Astrocyte of the hippocampus (primary cell): ENCODE data around the gene ARHGEF19.
"Not testable (repeated sequence)": the region's sequence is repeated elsewhere in the genome, so short reads cannot be mapped to it uniquely, and the experiment has no call there.

Experiments used
- DNase-seq: peaks from one replicate; pipeline ENCODE4 v3.0.0; 2011; ENCODE audit warnings: low read depth, low spot score

The ARHGEF19 gene

DNA sequence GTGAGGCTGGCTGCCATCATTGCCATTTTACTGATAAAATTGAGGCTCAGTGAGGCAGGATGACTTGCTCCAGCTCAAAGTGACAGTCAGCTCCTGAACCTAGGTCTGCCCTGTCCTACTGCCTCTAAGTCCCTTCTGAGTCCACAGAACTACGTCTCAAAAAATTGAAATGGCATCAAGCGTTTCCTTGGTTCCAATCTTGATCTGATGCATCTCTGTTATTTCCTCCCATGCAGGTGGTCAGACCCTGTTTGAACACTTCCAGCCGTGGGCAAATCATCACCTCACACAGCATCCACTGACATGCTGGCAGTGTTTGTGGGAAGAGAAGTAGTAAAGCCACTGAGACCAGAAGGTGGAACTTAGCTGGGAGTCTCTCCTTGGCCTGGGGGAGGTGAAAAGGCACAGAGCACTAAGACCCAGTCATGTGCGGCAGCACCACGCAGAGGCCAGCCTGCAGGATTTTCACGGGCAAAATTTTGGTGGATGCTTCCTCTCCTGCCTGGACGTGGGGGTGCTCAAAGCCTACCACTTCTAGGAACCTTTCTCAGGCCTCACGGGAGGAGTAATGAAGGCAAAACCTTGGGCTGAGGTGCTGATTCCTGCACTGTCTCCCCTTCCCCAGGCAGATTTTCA, 32.3 kb upstream of the ARHGEF19 start:
- DNase-seq, result no peak

DNA sequence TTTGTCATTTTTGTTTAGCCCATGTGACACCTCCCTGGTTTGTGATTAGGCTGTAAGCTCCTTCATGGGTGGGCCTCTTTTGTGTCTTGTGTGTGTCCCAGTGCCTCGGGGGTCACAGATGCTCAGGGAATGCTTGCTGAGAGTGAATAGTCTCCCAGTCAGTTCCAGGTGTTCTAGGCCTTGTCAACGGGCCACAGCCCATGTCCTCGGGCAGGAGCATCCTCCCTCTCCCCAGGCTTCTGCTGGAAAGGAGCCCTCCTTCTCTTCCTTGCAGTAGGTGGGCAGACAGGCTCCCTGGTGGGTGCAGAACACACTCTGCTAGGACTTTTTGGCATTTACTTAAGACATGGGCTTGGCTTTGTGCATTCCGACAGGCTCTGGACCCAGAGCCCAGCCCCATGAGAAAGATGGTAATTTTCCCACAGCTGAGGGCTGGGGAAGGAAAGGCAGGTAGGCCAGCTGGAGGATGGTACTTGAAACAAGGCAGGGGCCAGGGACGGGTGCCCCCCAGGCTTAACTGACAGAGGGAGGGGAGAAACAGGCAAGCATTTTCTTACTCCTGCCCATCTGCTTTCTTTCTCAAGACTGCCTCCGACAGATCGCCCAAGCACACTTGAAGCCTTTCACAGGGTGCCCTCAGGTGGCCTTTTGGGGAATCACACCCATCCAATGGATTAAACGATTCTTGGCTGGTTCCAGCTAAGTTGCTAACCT, 31.6 kb upstream of the ARHGEF19 start:
- peak; percentile 86 for DNase-seq

DNA sequence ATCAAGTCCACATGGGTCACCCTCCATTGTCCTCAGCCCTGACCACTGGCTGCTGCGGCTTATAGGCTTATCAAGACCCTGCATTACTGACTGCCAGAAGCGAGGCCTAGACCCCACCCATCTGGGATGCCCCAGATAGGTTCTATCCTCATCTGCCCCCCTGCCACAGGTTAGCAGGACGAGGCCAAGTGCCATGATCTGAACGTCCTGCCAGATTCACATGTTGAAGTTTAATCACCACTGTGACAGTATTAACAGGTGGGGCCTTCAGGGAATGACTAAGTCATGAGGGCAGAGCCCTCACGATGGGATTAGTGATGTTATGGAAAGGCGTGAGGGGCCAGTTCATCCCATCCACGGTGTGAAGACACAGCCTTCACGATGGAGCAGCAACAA, 30.8 kb upstream of the ARHGEF19 start:
- DNase-seq, result no peak

DNA sequence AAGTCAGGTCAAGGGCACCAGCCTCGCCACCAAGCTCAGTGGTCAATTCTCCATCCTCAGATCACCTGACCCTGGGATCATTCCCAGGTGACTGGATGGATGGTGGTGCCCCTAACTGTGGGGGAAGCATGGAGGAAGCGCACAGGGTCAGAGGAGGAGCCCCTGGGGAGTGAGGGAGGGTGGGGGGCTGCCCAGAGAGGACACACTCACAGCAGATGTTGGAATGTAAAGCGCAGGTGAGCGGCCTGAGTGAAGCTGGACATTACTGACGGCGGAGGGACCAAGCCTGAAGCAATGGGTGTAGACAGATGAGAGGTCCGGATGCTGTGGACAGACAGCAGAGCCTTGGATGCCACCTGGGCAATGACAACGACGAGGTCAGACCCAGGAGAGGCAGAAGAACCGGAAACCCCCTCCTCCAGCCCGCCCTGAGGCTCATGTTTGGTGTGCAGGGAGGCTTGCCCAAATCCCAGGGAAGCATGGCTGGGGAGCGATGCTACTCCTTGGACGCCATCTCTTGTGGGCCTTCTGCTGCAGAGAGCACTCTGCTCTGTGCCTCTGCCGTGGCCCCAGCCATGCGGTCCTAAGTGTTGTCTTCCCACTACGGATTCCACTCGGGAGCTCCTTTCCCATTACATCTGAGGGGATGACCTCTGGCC, 30.2 kb upstream of the ARHGEF19 start:
- DNase-seq, result no peak

DNA sequence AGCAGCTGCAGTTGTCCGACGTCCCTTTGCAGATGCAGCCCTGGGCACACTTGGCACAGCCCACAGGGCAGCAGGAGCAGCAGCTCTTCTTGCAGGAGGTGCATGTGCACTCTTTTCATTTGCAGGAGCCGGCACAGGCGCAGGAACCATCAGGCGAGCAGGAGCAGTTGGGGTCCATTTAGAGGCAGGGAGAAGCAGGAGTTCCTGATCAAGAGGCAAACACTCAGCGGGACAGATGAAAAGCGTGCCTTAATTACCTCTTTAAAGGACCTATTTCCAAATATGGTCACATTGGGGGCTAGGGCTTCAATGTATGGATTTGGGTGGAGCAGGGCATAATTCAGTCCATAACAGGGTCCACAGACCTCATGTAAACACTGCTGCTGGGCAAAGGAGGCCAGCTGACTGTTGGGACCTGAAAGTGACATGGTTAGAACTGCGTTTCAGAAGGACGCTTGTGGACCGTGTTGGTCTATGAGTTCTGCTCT, 28.8 kb upstream of the ARHGEF19 start:
- DNase-seq, result no peak

DNA sequence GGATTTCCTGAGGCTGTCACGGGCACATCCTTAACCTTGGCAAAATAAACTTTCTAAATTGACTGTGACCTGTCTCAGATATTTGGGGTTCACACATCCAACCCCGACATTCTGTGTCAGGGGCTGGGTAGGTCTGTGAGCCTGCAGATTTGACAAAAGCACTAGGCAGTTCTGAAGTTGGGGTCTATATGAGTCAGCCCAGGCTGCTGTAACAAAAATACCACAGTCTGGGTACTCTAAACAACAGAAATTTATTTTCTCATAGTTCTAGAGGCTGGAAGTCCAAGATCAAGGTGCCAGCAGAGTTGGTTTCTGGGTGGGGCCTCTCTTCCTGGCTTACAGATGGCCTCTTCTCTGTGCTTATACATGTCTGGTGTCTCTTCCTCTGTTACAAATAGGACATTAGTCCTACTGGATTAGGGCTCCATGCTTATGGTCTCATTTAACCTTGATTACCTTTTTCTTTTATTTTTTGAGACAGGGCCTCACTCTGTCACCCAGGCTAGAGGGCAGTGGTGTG, 27.6 kb upstream of the ARHGEF19 start:
- DNase-seq, result no peak

DNA sequence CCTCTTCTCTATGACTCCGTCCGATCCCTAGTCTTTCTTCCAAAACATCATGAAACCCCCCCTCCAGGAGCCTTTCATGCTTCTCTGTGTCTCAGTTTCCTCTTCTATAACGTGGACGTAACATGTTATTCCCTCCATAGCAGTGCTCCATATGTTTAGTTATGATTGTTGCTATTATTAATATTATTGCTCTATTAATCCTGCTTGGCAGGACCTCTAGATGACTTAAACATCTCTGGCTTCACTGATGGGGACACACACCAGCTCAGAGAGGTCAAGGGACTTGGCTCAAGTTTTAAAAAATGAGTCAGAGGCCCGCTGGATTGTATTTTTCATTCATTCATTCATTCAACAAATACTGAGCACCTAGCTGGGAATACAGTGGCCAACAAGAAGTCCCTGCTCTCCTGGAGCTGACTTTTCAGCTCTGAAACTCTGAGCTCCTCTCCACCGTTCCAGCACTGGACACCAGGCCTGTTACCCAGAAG, 24.9 kb upstream of the ARHGEF19 start:
- DNase-seq, result peak; percentile 30

DNA sequence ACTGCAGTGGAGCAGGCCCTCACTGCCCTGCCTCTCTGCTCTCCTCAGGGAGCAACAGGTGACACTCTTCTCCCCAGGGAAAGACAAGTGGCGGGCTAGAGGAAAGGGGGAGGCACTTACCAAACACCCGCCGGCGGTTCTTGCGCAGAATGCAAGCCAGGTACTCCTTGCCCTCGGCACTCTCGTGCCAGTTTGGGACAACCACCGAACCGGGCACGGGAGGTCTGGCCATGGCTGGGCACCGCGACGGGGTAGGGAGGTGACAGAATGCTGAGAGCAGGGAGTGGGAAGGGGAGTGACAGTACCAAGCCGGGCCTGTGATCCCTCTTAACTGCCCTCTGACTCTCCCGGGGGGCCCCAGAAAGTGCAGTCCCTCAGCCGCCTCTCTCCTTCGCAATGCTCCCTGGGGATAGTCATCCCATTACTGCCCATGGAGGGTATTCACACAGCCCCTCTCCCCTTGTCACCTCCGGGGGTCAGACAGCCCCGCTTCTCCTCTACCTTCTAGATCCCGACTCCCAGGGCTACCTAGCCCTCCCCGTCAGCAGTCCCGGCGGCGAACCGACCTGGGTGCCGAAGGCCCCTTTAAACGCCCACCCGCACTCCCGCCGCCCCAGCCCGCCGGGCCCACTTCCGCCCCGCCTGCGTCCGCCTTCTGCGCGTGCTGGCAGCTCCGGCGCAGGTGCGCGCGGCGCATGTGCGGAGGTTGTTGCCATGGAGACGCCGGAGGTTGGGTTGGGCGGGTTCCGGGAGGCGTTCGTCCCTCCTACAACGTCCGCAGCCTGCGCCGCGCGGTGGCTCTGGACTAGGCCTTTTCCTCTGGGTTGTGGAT, 24.3 kb upstream of the ARHGEF19 start, which contains the start of gene CPLANE2:
CPLANE2 (minus strand) TSS at position 673 of the 832 bp plus-strand sequence; CDS start at position 232, 441 bp downstream.
- DNase-seq, result peak; percentile 97

DNA sequence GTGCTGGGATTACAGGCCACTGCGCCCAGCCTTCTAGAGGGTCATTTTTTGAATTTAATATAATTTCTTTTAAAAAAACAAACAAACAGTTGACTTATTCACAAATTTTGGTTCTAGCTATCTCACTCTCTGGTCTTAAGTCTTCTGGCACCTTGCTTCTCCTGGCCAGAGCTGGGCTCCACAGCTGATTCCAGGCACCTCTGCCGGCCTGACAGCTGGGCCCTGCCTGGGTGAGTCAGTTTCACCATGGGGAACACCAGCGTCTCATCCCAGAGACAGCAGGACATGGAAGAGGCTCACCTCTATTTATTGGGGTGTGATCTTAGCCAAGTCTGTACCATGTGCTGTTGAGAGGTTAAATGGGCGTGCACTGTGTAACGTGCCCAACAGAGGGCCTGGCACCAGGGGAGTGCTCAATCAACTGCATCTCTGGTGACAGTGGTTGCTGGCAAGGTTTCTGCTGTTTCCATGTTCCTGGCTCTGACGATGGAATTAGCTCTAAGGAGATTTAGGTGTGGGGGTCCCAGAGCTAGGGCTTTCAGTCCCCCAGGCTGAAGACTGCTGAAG, 23.6 kb upstream of the ARHGEF19 start:
- no peak for DNase-seq

DNA sequence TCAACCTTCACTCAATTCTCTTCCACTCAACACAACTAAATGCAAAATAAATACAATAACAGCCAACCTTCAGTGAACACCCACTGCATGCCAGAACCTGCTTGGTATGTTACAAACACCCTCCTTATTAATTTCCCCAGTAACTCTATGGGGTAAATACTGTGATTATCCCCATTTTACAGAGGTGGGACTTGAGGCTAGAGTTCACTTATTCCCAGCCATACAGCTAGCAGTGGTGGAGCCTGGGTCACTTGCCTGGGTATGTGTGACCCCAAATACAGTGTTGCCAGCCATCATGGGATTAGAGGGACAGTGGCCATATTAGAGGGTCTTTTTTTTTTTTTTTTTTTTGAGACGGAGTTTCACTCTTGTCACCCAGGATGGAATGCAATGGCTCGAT, 22.9 kb upstream of the ARHGEF19 start:
- no peak for DNase-seq

DNA sequence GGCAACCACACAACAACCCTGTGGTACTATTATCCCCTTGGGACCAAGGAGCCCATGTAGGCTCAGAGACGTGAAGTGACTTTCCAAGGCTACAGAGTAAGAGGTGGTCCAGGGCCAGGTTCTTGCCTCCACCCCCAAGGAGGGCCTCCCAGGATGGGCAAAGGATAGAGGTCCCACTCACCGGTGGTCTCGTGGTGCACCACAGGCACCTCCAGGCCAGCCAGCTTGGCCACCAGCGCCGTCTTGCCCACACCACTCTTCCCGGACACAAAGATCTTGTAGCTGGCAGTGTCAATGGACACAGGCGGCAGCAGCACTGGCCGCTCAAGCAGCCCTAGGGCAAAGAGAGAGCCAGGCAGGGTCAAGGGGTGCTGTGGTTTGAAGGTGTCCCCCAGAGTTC, 21.0 kb upstream of the ARHGEF19 start:
- DNase-seq, result no peak

DNA sequence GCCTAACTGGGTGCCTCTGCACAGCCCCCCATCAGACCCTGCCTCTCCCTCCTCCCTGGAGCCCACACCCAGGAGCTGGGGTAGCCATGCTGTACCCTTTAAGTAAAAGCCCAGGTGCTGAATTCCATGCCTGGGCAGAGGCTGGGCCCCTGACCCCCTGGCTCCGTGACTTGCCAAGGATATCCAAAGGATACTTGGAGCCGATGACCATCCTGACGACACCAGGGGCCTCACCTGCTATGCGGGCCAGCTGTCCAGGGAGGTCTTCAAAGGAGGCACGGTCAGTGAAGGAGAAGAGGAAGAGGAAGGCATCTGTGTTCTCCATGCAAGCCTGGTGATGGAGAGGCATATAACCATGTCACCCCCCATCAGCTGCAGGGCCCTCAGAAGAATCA, 19.9 kb upstream of the ARHGEF19 start:
- DNase-seq, result no peak

DNA sequence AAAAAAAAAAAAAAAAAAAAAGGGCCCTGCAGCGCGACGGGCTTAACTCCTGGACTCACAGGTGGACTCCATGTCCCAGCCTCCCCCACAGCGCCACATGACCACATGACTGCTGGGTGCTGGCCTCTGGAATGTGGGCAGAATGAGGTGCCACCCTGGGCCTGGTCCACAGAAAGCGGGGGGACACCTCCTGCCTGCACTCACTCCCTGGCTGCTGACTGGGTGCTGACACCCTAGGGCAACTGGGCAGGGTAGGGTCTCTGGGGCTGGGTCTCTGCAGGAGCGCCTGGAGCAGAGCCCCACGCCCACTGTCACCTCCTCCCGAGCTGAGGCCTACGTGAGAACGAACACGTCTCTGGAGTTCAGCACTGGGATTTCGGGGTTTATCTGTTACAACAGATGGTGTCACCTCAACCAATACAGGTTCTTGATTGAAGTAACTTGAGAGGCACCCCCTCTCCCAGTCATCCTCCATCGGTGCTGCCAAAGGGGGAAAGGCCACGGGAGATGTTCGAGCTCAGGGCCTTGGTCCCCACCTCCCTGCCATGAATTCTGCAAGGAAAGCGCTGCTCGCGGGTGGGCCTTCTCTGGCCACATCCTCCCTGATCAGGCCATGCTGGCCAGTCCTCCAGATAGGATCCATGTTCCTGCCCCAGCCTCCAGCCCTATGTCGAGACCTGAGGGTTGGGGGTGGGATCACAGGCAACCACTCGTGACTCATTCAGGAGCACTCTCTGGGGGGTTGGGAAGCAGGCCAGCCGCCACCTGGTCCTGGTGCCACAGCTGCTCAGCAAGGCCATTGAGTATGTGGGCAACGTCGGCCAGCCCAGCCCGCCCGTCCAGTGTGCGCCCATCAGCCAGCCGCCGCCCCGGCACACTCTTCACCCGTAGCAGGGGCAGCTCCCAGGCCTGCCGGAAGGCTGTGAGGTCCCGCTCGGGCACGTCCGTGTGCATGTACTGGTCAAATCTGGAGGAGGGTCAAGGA, 19.2 kb upstream of the ARHGEF19 start:
- DNase-seq, result peak; percentile 36

DNA sequence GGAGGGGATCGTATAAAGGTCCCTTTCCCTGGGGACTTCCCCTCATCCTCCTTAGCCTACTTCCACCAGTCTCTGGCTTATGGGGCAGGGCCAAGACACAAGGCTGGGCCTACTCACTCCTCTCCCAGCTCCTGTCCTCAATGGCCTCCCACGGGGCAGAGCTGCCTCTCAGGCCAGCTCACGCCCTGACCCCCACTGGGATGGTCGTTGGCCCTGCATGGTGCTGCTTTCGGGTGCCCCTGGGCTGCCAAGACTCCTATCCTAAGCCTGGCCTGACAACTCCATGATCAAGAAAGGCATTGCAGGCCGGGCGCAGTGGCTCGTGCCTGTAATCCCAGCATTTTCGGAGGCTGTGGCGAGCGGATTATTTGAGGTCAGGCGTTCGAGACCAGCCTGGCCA, 18.3 kb upstream of the ARHGEF19 start:
- no peak for DNase-seq

DNA sequence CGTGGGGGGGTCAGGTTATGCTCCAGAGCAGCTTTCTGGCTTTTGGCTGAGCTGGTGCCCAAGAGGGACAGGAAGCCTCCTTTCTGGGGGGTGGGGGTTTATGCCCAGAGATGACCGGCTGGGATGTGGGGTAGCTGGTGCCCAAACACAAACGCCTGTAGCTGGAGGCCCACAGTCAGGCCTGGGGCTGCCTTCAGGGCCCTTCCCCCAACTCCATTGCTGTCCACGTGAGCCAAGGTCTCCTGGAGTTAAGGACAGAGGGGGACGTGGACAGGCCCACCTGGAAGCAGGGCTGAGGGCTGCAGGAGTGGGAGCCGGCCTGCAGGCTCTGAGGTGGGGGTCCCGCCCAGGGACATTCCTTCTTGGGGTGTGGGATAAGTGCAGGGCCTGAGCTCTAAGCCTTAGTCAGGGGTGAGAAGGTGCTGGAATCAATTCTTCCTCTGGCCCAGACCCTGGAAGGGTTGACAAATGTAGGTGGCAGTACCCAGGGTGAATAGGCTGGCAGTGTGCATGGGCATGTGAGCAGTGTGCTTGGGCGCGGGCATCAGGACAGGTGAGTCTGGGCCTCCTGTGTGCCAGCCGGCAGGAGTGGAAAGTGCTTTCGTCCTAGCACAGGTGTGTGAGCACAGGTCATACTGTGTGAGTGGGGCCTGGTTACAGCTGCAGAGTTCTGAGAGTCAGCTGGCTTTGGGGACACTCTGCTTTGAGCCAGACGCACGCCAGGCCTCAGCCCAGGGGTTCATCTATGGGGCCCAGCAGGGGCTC, 17.7 kb upstream of the ARHGEF19 start:
- no peak for DNase-seq

DNA sequence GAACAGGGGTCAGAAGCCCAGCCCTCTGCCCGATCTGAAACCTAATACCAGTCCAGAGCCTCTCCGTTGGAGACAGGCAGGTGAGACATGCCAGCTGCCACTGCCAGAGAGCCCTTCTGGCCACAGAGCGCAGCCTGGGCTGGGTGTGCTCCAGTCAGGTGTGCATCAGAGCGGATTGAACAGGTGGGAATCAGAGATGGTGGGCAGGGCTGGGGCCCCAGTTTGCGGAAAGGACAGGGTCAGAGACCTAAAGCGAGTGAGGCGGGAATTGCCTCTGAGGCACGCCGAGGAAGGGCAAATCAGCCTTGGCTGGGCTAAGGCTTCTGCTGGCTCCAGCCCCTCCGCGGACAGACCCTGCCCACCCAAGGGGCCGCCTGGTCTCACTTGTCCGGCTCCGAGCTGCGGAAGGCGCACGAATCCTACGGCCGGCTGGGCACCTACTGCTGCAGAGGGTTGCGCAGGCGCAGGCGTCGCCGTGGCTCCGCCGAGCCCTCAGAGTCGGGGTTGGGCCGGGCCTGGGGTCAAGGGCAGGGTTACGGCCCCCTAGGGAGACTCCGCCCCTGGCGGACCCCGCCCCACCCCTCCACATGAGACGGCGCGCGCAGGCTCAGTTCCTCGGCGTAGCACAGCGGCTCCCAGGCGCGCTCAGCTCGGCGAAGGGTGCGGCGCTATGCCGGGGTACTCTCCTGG, 14.2 kb upstream of the ARHGEF19 start:
- peak; percentile 38 for DNase-seq

DNA sequence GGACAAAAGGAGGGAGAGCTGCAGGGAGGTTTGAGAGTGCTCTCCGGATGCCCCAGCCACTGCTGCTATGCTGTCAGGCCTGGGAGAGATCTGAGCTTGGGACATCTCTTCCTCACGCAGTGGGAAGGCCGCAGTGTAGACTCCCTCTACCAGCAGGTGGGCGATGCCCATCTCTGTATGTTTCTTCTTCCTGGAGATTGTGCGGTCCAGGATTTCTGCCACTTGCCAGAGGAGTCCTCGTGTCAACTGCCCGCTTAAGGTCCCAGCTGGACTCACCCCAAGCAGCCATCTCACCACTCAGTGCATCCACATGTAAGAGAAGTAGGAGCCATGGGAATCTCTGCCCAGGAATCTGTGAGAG, 13.7 kb upstream of the ARHGEF19 start:
- DNase-seq, result no peak

DNA sequence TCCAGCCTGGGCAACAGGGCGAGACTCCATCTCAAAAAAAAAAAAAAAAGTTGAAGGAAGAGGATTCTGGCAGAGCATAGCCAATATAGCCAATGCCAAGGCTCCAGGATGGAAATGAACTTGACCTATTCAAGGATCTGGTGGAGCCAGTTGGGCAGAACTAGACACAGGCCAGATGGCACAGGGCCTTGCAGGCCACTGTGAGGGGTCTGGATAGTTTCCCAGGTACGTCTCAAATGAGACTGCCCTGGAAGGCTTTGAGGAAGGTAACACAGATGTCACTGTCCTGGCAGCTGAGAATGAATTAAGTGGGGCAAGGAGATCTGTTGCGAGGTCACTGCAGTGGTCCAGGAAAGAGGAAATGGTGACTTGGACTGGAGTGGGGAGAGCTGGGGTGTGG, 12.0 kb upstream of the ARHGEF19 start:
- DNase-seq, result no peak

DNA sequence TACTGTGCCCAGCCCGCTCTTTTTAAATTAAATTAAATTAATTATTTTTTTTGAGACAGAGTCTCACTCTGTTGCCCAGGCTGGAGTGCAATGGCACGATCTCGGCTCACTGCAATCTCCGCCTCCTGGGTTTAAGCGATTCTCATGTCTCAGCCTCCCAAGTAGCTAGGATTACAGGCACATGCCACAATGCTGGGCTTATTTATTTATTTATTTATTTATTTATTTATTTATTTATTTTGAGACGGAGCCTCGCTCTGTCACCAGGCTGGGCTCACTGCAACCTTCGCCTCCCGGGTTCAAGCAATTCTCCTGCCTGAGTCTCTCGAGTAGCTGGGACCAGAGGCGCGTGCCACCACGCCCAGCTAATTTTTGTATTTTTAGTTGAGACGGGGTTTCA, 10.3 kb upstream of the ARHGEF19 start:
- DNase-seq, result not testable (repeated sequence)
